ENCODE measurements around the gene ANKMY1.

GRCh38 chr2:240441326-240441992, 116.3 kb downstream of the ANKMY1 start:
- no peak for TF ChIP-seq CTCF (IDR thresholded peaks at IDR 0.05; ENCODE audit: insufficient read depth, low read depth, low read length)
- no peak for TF ChIP-seq EZH2 (IDR thresholded peaks at IDR 0.05; ENCODE audit: insufficient read depth, low read length)

Data from astrocyte (in vitro differentiated cells and primary cell).